ENCODE results near the gene MRPL28.

- TF ChIP-seq CTCF (conservative IDR thresholded peaks at IDR 0.05 in 1 of 2, IDR thresholded peaks at IDR 0.05 in 1 of 2; ENCODE audit: extremely low read depth in 1 of 2, insufficient read depth in 1 of 2, low read depth in 1 of 2, low read length in 2 of 2) (no peak), EZH2 (IDR thresholded peaks at IDR 0.05; ENCODE audit: borderline replicate concordance, low read length) (no peak)
These were observed 30.7 kb downstream of the MRPL28 start for GRCh38 chr16:339680-340079.
